SK-N-MC (cell line): ENCODE measurements around the gene HINFP.
"Not testable (repeated sequence)": the region's sequence is repeated elsewhere in the genome, so short reads cannot be mapped to it uniquely, and the experiment has no call there.

ENCODE experiments used
- EZH2 ChIP-seq: fragments of 200-600 bp; sonication (generic); IDR thresholded peaks from one replicate; pipeline ENCODE4 v1.6.1; 2017; ENCODE audit warnings: antibody characterized with exemption
- FOXP2 ChIP-seq: optimal IDR thresholded peaks from 2 replicates; pipeline ENCODE3; 2011; ENCODE audit warnings: mild to moderate bottlenecking, moderate library complexity; ENCODE audit not compliant: insufficient read depth; ENCODE audit errors: extremely low read length, control extremely low read depth
- POLR2AphosphoS5 ChIP-seq: IDR thresholded peaks from 2 replicates; pipeline ENCODE4 v1.6.1; 2012; ENCODE audit warnings: mild to moderate bottlenecking, low read depth, low read length, borderline replicate concordance

- TF ChIP-seq EZH2, POLR2AphosphoS5, FOXP2: not testable (repeated sequence)
Observed at GRCh38 chr11:119167077-119167458, 45.7 kb downstream of the HINFP start.
